Measurements from ENCODE around the gene MBNL2.

MBNL2 gene

GRCh38 chr13:97337985-97338499 lies 115.9 kb downstream of the MBNL2 start:
- TF ChIP-seq GABPA (IDR thresholded peaks at IDR 0.05; ENCODE audit: low read depth) (no peak), POLR2AphosphoS5 (IDR thresholded peaks at IDR 0.05; ENCODE audit: low read depth) (no peak), CTCF (IDR thresholded peaks at IDR 0.05; ENCODE audit: insufficient read depth, low read length) (no peak), REST (IDR thresholded peaks at IDR 0.05; ENCODE audit: insufficient replicate concordance, low read depth) (no peak), SPI1 (IDR thresholded peaks at IDR 0.05; ENCODE audit: borderline replicate concordance, low read depth) (no peak)
- no peak overlapping the region for H3K27ac ChIP-seq (replicated peaks)

GRCh38 chr13:97338571-97338970 lies 116.4 kb downstream of the MBNL2 start:
- Histone ChIP-seq H3K27ac (replicated peaks) (no peak overlapping the region), H3K27me3 (ENCODE audit: insufficient read depth, poor library complexity, severe bottlenecking) (no peaks in the 10 kb centered on the region), H3K4me3 (replicated peaks; ENCODE audit: insufficient read depth, low read length) (no peak overlapping the region)
- DNase-seq (ENCODE audit: low read depth in 1 of 2, low spot score in 1 of 2) = no peak
- TF ChIP-seq CTCF (IDR thresholded peaks at IDR 0.05; ENCODE audit: insufficient read depth, low read length) (no peak), REST (IDR thresholded peaks at IDR 0.05; ENCODE audit: insufficient replicate concordance, low read depth) (no peak), SPI1 (IDR thresholded peaks at IDR 0.05; ENCODE audit: borderline replicate concordance, low read depth) (no peak), POLR2AphosphoS5 (IDR thresholded peaks at IDR 0.05; ENCODE audit: low read depth) (no peak), GABPA (IDR thresholded peaks at IDR 0.05; ENCODE audit: low read depth) (no peak)

More at GRCh38 chr13:97337985-97338499, 115.9 kb downstream of the MBNL2 start:
- DNase-seq (ENCODE audit: low read depth in 1 of 2, low spot score in 1 of 2) = no peak
- no peaks in the 10 kb centered on the region for H3K27me3 ChIP-seq (ENCODE audit: insufficient read depth, poor library complexity, severe bottlenecking)
- no peak overlapping the region for H3K4me3 ChIP-seq (replicated peaks; ENCODE audit: insufficient read depth, low read length)

GRCh38 chr13:97339019-97339987 lies 117.2 kb downstream of the MBNL2 start:
- DNase-seq (ENCODE audit: low read depth in 1 of 2, low spot score in 1 of 2) = no peak
- Histone ChIP-seq H3K27ac (replicated peaks) (no peak overlapping the region), H3K27me3 (ENCODE audit: insufficient read depth, poor library complexity, severe bottlenecking) (no peaks in the 10 kb centered on the region), H3K4me3 (replicated peaks; ENCODE audit: insufficient read depth, low read length) (no peak overlapping the region)
- TF ChIP-seq CTCF (IDR thresholded peaks at IDR 0.05; ENCODE audit: insufficient read depth, low read length) (no peak), POLR2AphosphoS5 (IDR thresholded peaks at IDR 0.05; ENCODE audit: low read depth) (no peak), REST (IDR thresholded peaks at IDR 0.05; ENCODE audit: insufficient replicate concordance, low read depth) (no peak), GABPA (IDR thresholded peaks at IDR 0.05; ENCODE audit: low read depth) (no peak), SPI1 (IDR thresholded peaks at IDR 0.05; ENCODE audit: borderline replicate concordance, low read depth) (no peak)

Measured in HL-60 (cell line).